Loucy (cell line): ENCODE measurements around the gene COX17.

Experiments
- EZH2phosphoT487 ChIP-seq: fragments of 200-600 bp; IDR thresholded peaks from 2 replicates; pipeline ENCODE4 v1.6.1; 2018; ENCODE audit warnings: antibody characterized with exemption, mild to moderate bottlenecking, moderate library complexity, borderline replicate concordance
- TF ChIP-seq, protein P1 (sequence below): fragments of 200-600 bp; sonication (generic); conservative IDR thresholded peaks from 2 replicates; pipeline ENCODE4 v1.5.1; 2014; ENCODE audit warnings: mild to moderate bottlenecking, antibody characterized with exemption, low read length

DNA sequence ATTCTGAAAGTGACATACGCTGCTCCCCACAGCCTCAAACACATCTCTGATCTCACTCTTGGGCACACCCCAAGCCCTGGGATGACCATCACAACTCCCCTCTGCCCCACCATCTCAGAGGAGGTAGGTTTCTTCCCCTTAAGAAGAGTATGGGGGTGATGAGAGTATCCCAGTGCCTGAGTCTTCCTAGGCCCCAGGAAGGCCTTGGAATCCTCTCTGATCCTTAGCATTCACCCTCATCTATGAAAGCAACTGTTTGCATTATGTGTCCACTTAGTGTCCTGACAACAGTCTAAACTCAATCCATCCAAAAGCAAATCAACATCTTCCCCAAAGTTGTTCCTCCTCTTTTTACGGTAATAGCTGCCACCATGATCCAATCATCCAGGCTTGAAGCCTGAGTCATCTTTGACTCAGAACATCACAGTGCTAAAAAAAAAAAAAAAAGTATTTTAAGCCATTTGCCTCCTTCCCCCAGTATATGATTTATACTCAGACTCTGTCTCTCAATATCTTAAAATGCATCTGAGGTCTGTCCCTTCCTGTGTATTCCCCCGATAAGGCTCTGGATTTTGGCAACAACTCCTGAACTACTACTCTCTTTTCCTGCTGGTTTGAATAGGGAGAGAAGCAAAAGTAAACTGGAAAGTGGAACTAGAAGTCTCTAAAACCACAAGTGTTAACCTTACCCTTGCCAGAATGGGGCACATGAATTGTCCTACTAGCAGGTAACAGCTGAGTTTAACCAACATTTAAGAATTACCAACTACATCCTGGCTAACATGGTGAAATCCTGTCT, 39.3 kb downstream of the COX17 start:
- TF ChIP-seq, protein P1, sequence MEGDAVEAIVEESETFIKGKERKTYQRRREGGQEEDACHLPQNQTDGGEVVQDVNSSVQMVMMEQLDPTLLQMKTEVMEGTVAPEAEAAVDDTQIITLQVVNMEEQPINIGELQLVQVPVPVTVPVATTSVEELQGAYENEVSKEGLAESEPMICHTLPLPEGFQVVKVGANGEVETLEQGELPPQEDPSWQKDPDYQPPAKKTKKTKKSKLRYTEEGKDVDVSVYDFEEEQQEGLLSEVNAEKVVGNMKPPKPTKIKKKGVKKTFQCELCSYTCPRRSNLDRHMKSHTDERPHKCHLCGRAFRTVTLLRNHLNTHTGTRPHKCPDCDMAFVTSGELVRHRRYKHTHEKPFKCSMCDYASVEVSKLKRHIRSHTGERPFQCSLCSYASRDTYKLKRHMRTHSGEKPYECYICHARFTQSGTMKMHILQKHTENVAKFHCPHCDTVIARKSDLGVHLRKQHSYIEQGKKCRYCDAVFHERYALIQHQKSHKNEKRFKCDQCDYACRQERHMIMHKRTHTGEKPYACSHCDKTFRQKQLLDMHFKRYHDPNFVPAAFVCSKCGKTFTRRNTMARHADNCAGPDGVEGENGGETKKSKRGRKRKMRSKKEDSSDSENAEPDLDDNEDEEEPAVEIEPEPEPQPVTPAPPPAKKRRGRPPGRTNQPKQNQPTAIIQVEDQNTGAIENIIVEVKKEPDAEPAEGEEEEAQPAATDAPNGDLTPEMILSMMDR: no peak
- TF ChIP-seq EZH2phosphoT487: no peak
